SJCRH30 (cell line): ENCODE data around the gene FNDC7. TPM values are rescaled to one million over a fixed set of nuclear protein-coding genes. Genes with fewer than 3 reads are reported as not detected.

Experiments used
- DNase-seq, 2 experiments: peaks; one replicate each; pipeline ENCODE4 v3.0.0-alpha.2; 2015 to 2020
- H3K27ac ChIP-seq: fragments of 250-450 bp; sonication (Bioruptor Pico); 2 replicates; pipeline ENCODE4 v1.5.1; 2020; ENCODE audit warnings: mild to moderate bottlenecking, moderate library complexity
- H3K27me3 ChIP-seq: fragments of 250-450 bp; sonication (Bioruptor Pico); 2 replicates; pipeline ENCODE4 v1.5.1; 2020; ENCODE audit warnings: mild to moderate bottlenecking, moderate library complexity
- H3K36me3 ChIP-seq: fragments of 250-450 bp; sonication (Bioruptor Pico); 2 replicates; pipeline ENCODE4 v1.5.1; 2020; ENCODE audit warnings: mild to moderate bottlenecking, moderate library complexity
- H3K4me1 ChIP-seq: fragments of 250-450 bp; sonication (Bioruptor Pico); 2 replicates; pipeline ENCODE4 v1.5.1; 2020; ENCODE audit warnings: mild to moderate bottlenecking, moderate library complexity
- H3K4me3 ChIP-seq: fragments of 250-450 bp; sonication (Bioruptor Pico); 2 replicates; pipeline ENCODE4 v1.5.1; 2020; ENCODE audit warnings: mild to moderate bottlenecking, moderate library complexity
- H3K9me3 ChIP-seq: fragments of 250-450 bp; sonication (Bioruptor Pico); replicated peaks from 2 replicates; pipeline ENCODE4 v1.5.1; 2020; ENCODE audit warnings: mild to moderate bottlenecking, moderate library complexity
- total RNA-seq: library from RNA; depleted of rRNA; stranded (reverse); fragments of >200 nt; shearing (Covaris generic); gene quantifications from 2 replicates; pipeline ENCODE4 v1.2.3, GENCODE V29; 2014

The FNDC7 gene
- total RNA-seq, 1 experiment from 2014 or later = 0.04 TPM

DNA sequence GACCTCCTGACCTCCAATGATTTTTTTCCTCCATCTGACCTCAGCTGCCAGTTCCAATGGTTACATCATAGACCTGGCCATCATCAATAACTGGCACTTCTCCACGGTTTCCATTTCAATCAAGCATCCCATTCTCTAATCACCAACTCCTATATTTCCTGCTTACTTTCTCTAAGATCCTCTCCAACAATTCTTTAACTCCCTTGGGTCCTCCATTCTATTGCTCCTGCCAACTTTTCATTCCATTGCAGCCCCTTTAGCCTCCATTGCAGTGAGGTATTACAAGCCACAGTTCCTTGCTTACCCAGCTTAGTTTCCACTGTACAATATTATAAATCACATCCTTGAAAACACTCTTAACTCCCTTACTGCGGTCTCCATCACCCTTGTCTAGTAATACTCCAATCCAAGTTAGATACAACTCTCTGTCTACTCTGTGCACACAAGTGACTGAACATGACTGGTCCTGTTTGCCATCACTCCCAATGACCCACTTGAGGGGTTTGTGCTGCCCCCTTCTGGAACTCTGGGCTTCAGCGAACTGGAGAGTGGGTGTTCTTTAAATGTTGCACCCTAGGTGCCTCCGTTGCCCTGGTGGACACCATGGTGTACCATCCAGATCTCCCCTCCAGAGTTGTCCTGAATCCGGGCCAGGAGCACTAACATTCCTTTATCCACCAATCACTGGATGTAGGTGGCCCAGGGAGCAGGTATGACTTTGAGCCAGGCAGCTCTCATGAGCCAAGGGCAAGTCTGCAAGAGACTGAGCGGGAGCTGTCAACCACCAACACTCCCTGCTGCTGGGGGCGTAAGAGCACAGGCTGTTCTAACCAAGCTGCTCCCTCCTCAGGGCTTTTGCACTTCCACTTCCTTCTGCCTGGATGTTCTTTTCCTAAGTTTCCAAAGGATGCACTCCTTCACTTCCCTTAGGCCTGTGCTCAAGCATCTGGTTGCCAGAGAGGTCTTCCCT is 3.7 kb upstream of the FNDC7 start:
- DNase-seq = peak in 1 of 2 experiments; percentile 36
- H3K4me3 ChIP-seq = no peak overlapping the region

GRCh38 chr1:108715932-108716331 is 3.2 kb downstream of the FNDC7 start:
- Histone ChIP-seq H3K4me3 (no peak overlapping the region), H3K9me3 (no peaks in the 10 kb centered on the region), H3K27me3 (no peaks in the 10 kb centered on the region), H3K27ac (no peak overlapping the region), H3K36me3 (no peaks in the 10 kb centered on the region), H3K4me1 (0 out of 2 replicates have a peak, but pooled peaks cover 2% of the 10 kb centered on the region)
- DNase-seq = no peak

More for the DNA sequence above, 3.7 kb upstream of the FNDC7 start:
- H3K27me3 ChIP-seq = no peaks in the 10 kb centered on the region
- peaks cover 4% of the 10 kb centered on the region; the same call in 1 of the 2 replicates for H3K4me1 ChIP-seq
- no peak overlapping the region for H3K27ac ChIP-seq
- no peaks in the 10 kb centered on the region for H3K9me3 ChIP-seq
- no peaks in the 10 kb centered on the region for H3K36me3 ChIP-seq

- H3K4me1 ChIP-seq = 0 out of 2 replicates have a peak, but pooled peaks cover 2% of the 10 kb centered on the region
- no peak overlapping the region for H3K27ac ChIP-seq
- no peak for DNase-seq
- H3K4me3 ChIP-seq = no peak overlapping the region
- H3K36me3 ChIP-seq = no peaks in the 10 kb centered on the region
- no peaks in the 10 kb centered on the region for H3K27me3 ChIP-seq
- no peaks in the 10 kb centered on the region for H3K9me3 ChIP-seq
Observed at GRCh38 chr1:108716437-108717230, 3.9 kb downstream of the FNDC7 start.

GRCh38 chr1:108717774-108718316 is 5.1 kb downstream of the FNDC7 start:
- 0 out of 2 replicates have a peak, but pooled peaks cover 2% of the 10 kb centered on the region for H3K4me1 ChIP-seq
- no peak overlapping the region for H3K27ac ChIP-seq
- H3K27me3 ChIP-seq = no peaks in the 10 kb centered on the region
- no peaks in the 10 kb centered on the region for H3K36me3 ChIP-seq
- DNase-seq = no peak
- no peaks in the 10 kb centered on the region for H3K9me3 ChIP-seq
- H3K4me3 ChIP-seq = no peak overlapping the region

GRCh38 chr1:108718927-108719655 is 6.4 kb downstream of the FNDC7 start:
- H3K27ac ChIP-seq = no peak overlapping the region
- DNase-seq = no peak
- H3K36me3 ChIP-seq = no peaks in the 10 kb centered on the region
- H3K27me3 ChIP-seq = no peaks in the 10 kb centered on the region
- 0 out of 2 replicates have a peak, but pooled peaks cover 2% of the 10 kb centered on the region for H3K4me1 ChIP-seq
- H3K9me3 ChIP-seq = no peaks in the 10 kb centered on the region
- no peak overlapping the region for H3K4me3 ChIP-seq

GRCh38 chr1:108719656-108720435 is 7.1 kb downstream of the FNDC7 start:
- Histone ChIP-seq H3K4me1 (0 out of 2 replicates have a peak, but pooled peaks cover 2% of the 10 kb centered on the region), H3K36me3 (no peaks in the 10 kb centered on the region), H3K9me3 (no peaks in the 10 kb centered on the region), H3K27me3 (no peaks in the 10 kb centered on the region), H3K27ac (no peak overlapping the region), H3K4me3 (no peak overlapping the region)
- peak; percentile 18 to 22 for DNase-seq

DNA sequence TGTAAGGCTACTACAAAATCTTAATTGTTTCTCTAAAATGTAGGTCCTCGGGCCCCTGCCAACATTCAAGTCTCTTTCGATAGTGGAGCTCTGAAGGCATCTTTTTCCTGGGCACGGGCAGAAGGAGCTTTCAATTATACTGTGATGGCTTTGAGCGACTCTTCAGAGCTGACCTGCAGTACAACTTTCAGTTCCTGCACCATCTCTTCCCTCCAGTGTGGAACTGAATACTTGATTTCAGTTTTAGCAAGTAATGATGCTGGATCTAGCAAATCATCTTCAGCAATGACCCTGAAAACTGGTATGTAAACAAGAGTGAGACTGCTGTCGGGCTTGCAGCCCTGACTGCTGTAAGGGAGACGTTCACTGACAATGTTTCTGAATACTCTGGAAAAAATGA is 9.6 kb downstream of the FNDC7 start:
- no peak overlapping the region for H3K27ac ChIP-seq
- no peak overlapping the region for H3K4me3 ChIP-seq
- DNase-seq = no peak
- no peaks in the 10 kb centered on the region for H3K9me3 ChIP-seq
- H3K27me3 ChIP-seq = no peaks in the 10 kb centered on the region
- H3K4me1 ChIP-seq = 0 out of 2 replicates have a peak, but pooled peaks cover 2% of the 10 kb centered on the region
- H3K36me3 ChIP-seq = no peaks in the 10 kb centered on the region

DNA sequence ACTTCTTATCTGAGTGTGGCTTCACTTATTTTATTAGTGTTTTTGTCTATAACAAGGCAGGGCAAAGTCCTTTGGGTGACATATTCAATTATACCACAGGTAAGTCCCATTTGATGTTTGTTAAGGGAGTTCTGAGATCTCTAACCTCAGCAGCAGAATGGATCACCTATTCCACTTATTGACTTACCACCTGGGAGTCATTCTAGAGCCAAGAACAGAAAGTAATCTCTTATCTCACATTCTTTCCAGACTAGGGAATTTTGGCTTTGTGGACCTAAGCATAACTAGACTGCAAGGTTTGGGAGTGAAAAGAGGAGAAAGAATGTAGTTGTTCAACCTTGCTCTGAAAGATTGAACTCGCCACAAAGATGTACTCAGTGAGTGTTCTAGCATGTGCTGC is 13.2 kb downstream of the FNDC7 start:
- no peak for DNase-seq
- H3K27ac ChIP-seq = no peak overlapping the region
- no peaks in the 10 kb centered on the region for H3K4me1 ChIP-seq
- no peak overlapping the region for H3K4me3 ChIP-seq
- no peaks in the 10 kb centered on the region for H3K9me3 ChIP-seq
- no peaks in the 10 kb centered on the region for H3K36me3 ChIP-seq
- H3K27me3 ChIP-seq = no peaks in the 10 kb centered on the region

GRCh38 chr1:108728327-108728923 is 15.7 kb downstream of the FNDC7 start:
- Histone ChIP-seq H3K9me3 (no peaks in the 10 kb centered on the region), H3K36me3 (no peaks in the 10 kb centered on the region), H3K4me1 (peaks cover 4% of the 10 kb centered on the region; the same call in 1 of the 2 replicates), H3K27ac (no peak overlapping the region), H3K4me3 (no peak overlapping the region), H3K27me3 (no peaks in the 10 kb centered on the region)
- DNase-seq = no peak

DNA sequence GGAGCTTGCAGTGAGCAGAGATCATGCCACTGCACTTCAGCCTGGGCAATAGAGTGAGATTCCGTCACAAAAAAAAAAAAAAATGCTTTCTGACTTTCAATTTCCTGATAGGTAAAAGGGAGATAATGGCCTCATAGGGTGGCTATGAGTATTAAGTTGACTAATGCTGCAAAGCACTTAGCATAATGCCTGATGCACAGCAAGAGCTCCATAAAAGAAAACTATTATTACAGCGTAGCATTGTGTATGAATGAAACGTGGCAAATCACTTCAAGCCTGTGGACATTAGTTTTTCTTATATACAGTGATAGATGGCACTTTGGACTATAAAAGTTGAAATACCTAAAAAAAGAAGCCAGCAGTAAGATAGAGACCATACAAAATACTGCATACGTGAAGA is 16.8 kb downstream of the FNDC7 start:
- H3K4me3 ChIP-seq = no peak overlapping the region
- H3K36me3 ChIP-seq = no peaks in the 10 kb centered on the region
- no peak overlapping the region for H3K27ac ChIP-seq
- H3K4me1 ChIP-seq = peaks cover 4% of the 10 kb centered on the region; the same call in 1 of the 2 replicates
- no peaks in the 10 kb centered on the region for H3K9me3 ChIP-seq
- H3K27me3 ChIP-seq = no peaks in the 10 kb centered on the region
- no peak for DNase-seq

DNA sequence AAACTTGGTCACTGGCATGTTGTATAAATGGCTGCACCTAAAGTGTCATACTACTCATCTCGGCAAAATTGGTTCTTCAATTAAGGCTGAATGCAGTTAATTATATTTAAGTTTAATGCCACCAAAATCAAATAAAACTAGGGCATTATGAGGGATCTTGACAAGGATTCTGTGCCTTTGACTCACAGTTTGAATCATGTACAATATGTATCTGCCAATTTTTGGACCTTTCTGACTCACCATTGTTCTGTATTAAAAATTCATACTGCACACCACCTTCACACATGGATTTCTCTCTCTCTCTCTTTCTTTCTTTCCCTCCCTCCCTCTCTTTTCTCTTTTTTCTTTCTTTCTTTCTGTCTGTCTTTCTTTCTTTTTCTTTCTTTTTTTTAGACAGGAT is 19.7 kb downstream of the FNDC7 start:
- Histone ChIP-seq H3K36me3 (no peaks in the 10 kb centered on the region), H3K9me3 (no peaks in the 10 kb centered on the region), H3K27ac (no peak overlapping the region), H3K4me1 (peaks cover 4% of the 10 kb centered on the region; the same call in 1 of the 2 replicates), H3K27me3 (0 out of 2 replicates have a peak, but pooled peaks cover 2% of the 10 kb centered on the region), H3K4me3 (no peak overlapping the region)
- no peak for DNase-seq

GRCh38 chr1:108734171-108734865 is 21.6 kb downstream of the FNDC7 start:
- no peak overlapping the region for H3K27ac ChIP-seq
- H3K27me3 ChIP-seq = 0 out of 2 replicates have a peak, but pooled peaks cover 5% of the 10 kb centered on the region
- DNase-seq = no peak
- H3K4me3 ChIP-seq = no peak overlapping the region
- peaks cover 4% of the 10 kb centered on the region; the same call in 1 of the 2 replicates for H3K4me1 ChIP-seq
- H3K9me3 ChIP-seq = no peaks in the 10 kb centered on the region
- no peaks in the 10 kb centered on the region for H3K36me3 ChIP-seq

DNA sequence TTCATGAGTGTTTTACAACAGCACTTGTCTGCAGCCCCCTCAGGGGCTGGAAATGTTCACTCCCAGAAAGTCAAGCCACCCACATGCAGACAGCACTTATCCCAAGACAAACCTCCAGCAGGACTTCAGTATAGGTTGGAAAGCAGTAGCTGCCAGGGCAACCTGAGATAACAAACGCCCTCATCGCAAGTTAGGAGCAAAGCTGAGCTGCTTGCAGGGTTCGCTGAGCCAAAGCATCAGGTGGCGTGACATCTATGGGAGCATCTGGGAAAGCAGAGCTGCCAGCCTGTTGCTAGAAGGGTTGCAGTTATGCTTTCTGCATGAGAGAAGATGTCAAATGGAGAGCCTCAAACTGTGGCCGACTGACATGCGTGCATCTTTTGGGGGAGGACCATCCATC is 29.5 kb downstream of the FNDC7 start:
- no peak overlapping the region for H3K4me3 ChIP-seq
- DNase-seq = no peak

More for the DNA sequence above, 29.5 kb downstream of the FNDC7 start:
- Histone ChIP-seq H3K4me1 (no peaks in the 10 kb centered on the region), H3K9me3 (no peaks in the 10 kb centered on the region), H3K36me3 (no peaks in the 10 kb centered on the region), H3K27me3 (peaks cover 5% of the 10 kb centered on the region; the same call in 1 of the 2 replicates), H3K27ac (no peak overlapping the region)
